ENCODE data around the gene CAPZB.

CAPZB gene

DNA sequence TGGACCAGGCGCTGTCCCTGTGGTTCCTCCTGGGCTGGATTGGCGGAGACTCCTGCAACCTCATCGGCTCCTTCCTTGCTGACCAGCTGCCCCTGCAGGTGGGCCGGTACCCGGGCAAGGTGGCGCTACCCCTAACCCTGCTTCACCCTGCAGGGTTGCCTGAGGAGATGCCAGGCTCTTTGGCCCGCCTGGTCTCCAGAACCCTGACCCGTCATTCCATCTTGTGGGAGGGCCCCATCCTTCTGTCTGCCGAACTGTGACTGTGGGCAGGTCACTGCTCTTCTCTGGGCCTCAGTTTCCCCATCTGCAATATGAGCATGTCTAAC lies 160.7 kb downstream of the CAPZB start:
- no peak for DNase-seq (ENCODE audit: low spot score)
- no peak for TF ChIP-seq CTCF (IDR thresholded peaks at IDR 0.05; ENCODE audit: extremely low read depth, insufficient read depth, missing control alignments)
- in situ Hi-C loops (cut with MboI; ENCODE audit: low pct_unique_long_range_greater_than_20kb, low sequenced_read_pairs, unreplicated experiment) = no loop called here

DNA sequence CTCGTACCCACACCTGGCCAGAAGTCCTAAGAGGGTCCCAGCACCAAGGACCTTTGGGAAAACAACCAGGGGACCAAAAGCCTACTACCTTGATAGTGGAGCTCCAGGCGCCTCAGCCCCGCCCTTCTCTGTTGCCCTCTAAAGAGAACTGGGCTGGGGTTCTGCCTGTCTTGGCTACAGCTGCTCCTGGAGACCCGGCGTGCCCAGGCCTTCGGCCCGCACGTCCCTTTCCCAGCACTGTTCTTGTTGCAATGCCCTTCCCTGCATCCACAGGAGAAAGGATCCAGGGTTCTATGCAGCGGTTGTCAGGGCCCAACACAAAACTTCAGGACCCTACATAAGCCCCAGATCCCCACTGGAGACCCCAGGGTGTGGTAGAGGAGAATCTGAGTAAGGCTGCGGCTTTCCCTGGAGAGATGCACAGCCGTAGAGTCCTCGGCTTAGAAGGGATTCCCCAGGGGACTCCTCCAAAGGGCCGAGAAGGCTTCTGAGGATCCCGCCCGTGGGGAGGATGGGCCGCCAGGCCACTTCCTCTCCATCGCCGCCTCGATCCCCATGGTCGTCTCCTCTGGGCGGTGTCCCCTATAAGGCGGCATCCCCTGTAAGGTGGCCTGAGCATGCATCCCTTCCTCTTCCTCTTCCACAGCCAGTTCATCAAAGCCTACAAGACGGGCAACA lies 161.2 kb downstream of the CAPZB start:
- DNase-seq (ENCODE audit: low spot score) = no peak
- TF ChIP-seq CTCF (IDR thresholded peaks at IDR 0.05; ENCODE audit: extremely low read depth, insufficient read depth, missing control alignments) = no peak
- in situ Hi-C loops (cut with MboI; ENCODE audit: low pct_unique_long_range_greater_than_20kb, low sequenced_read_pairs, unreplicated experiment) = no loop called here

- no peak for TF ChIP-seq CTCF (IDR thresholded peaks at IDR 0.05; ENCODE audit: extremely low read depth, insufficient read depth, missing control alignments)
- in situ Hi-C loops (cut with MboI; ENCODE audit: low pct_unique_long_range_greater_than_20kb, low sequenced_read_pairs, unreplicated experiment) = no loop called here
- DNase-seq (ENCODE audit: low spot score) = no peak
These were observed 162.9 kb downstream of the CAPZB start for GRCh38 chr1:19322481-19322880.

- no peak for TF ChIP-seq CTCF (IDR thresholded peaks at IDR 0.05; ENCODE audit: extremely low read depth, insufficient read depth, missing control alignments)
- in situ Hi-C loops (cut with MboI; ENCODE audit: low pct_unique_long_range_greater_than_20kb, low sequenced_read_pairs, unreplicated experiment) = no loop called here
- DNase-seq (ENCODE audit: low spot score) = no peak
These were observed 164.3 kb downstream of the CAPZB start for GRCh38 chr1:19321071-19321470.

DNA sequence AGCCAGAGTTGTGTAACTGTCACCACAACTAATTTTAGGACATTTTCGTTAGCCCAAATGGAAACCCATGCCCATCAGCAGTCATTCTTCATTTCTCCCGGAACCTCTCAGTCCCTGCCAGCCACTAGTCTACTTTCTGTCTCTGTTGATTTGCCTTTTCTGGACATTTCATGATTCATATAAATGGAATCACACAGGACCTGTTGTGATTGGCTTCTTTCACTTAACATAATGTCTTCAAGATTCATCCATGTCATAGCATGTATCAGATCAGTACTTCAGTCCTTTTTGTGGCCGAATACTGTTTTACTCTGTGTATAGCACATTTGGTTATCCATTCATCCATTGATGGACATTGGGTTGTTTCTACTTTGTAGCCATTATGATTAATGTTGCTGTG lies 166.1 kb downstream of the CAPZB start:
- in situ Hi-C loops (cut with MboI; ENCODE audit: low pct_unique_long_range_greater_than_20kb, low sequenced_read_pairs, unreplicated experiment) = no loop called here
- no peak for TF ChIP-seq CTCF (IDR thresholded peaks at IDR 0.05; ENCODE audit: extremely low read depth, insufficient read depth, missing control alignments)
- no peak for DNase-seq (ENCODE audit: low spot score)

GRCh38 chr1:19317126-19317910 lies 168.0 kb downstream of the CAPZB start:
- DNase-seq (ENCODE audit: low spot score) = no peak
- in situ Hi-C loops (cut with MboI; ENCODE audit: low pct_unique_long_range_greater_than_20kb, low sequenced_read_pairs, unreplicated experiment) = no loop called here
- no peak for TF ChIP-seq CTCF (IDR thresholded peaks at IDR 0.05; ENCODE audit: extremely low read depth, insufficient read depth, missing control alignments)

Measured in GM13977 (cell line).